AG04450 (cell line): Measurements from ENCODE around the gene DDRGK1. TPM values are rescaled to one million over a fixed set of nuclear protein-coding genes. Genes with fewer than 3 reads are reported as not detected.

Experiments
- CTCF ChIA-PET: fragments of 300-600, 350-600 bp; formaldehyde crosslinking; extraction: SDS; loops from one replicate; lab custom pipeline; 2022; ENCODE audit warnings: antibody characterized with exemption, inconsistent platforms; lab: Charles Lee
- POLR2A ChIA-PET: fragments of 350-600 bp; formaldehyde crosslinking; extraction: SDS; loops from one replicate; lab custom pipeline; 2021; ENCODE audit warnings: antibody characterized with exemption, inconsistent platforms; lab: Yijun Ruan, JAX
- DNase-seq: peaks from one replicate; pipeline ENCODE4 v3.0.0-alpha.2; 2011; ENCODE audit warnings: low read depth, low spot score
- H3K27ac ChIP-seq: one replicate; pipeline ENCODE4 v1.5.1; 2012; ENCODE audit warnings: low read depth, low read length, control low read depth
- H3K27me3 ChIP-seq: one replicate; pipeline ENCODE4 v1.6.0; 2012; ENCODE audit warnings: low read length; ENCODE audit not compliant: control insufficient read depth, insufficient read depth
- H3K4me3 ChIP-seq: 2 replicates; pipeline ENCODE4 v1.5.1; 2011; ENCODE audit warnings: mild to moderate bottlenecking, low read depth, low read length, control low read depth
- H3K9me3 ChIP-seq: 2 replicates; pipeline ENCODE4 v1.5.1; 2012; ENCODE audit warnings: low read length; ENCODE audit not compliant: control insufficient read depth, insufficient read depth
- CTCF ChIP-seq: IDR thresholded peaks from 2 replicates; pipeline ENCODE4 v1.5.1; 2011; ENCODE audit warnings: low read depth, low read length, control low read depth, inconsistent platforms
- polyA plus RNA-seq: library from polyadenylated mRNA; depleted of rRNA; stranded (reverse); fragments of >200 nt; gene quantifications from 2 replicates; pipeline ENCODE4 v1.2.3, GENCODE V29; 2011

Gene DDRGK1
- polyA plus RNA-seq, 1 experiment = 24.7 TPM

GRCh38 chr20:3231889-3232588 is 27.6 kb upstream of the DDRGK1 start:
- CTCF ChIA-PET = interaction anchor here (0.8 kb wide), 1 partner anchor 13 kb away, joined by 3 read pairs; no protein-coding TSS in a partner anchor
- Histone ChIP-seq H3K27me3 (peaks cover 18% of the 10 kb centered on the region), H3K9me3 (no peaks in the 10 kb centered on the region; the same call in 1 of the 2 replicates), H3K27ac (no peak overlapping the region), H3K4me3 (no peak overlapping the region)
- no peak for DNase-seq
- TF ChIP-seq CTCF = no peak
- POLR2A ChIA-PET = no interaction called here

GRCh38 chr20:3231116-3231515 is 26.6 kb upstream of the DDRGK1 start:
- H3K4me3 ChIP-seq = no peak overlapping the region
- POLR2A ChIA-PET = no interaction called here
- H3K27ac ChIP-seq = no peak overlapping the region
- peaks cover 9% of the 10 kb centered on the region for H3K27me3 ChIP-seq
- H3K9me3 ChIP-seq = no peaks in the 10 kb centered on the region; the same call in 1 of the 2 replicates
- CTCF ChIA-PET = no interaction called here
- TF ChIP-seq CTCF = no peak
- DNase-seq = no peak

GRCh38 chr20:3229798-3230197 is 25.3 kb upstream of the DDRGK1 start:
- no peak for TF ChIP-seq CTCF
- Histone ChIP-seq H3K4me3 (no peak overlapping the region), H3K27me3 (peaks cover 3% of the 10 kb centered on the region), H3K27ac (no peak overlapping the region), H3K9me3 (no peaks in the 10 kb centered on the region; the same call in 1 of the 2 replicates)
- ChIA-PET CTCF (no interaction called here), POLR2A (no interaction called here)
- no peak for DNase-seq

- Histone ChIP-seq H3K27ac (no peak overlapping the region), H3K9me3 (no peaks in the 10 kb centered on the region; the same call in 1 of the 2 replicates), H3K4me3 (no peak overlapping the region), H3K27me3 (no peaks in the 10 kb centered on the region)
- ChIA-PET CTCF (no interaction called here), POLR2A (no interaction called here)
- TF ChIP-seq CTCF = no peak
- no peak for DNase-seq
These were observed 24.7 kb upstream of the DDRGK1 start for GRCh38 chr20:3229158-3229557.

GRCh38 chr20:3228750-3229032 is 24.2 kb upstream of the DDRGK1 start:
- Histone ChIP-seq H3K27me3 (no peaks in the 10 kb centered on the region), H3K4me3 (no peak overlapping the region), H3K9me3 (no peaks in the 10 kb centered on the region; the same call in 1 of the 2 replicates), H3K27ac (no peak overlapping the region)
- TF ChIP-seq CTCF = no peak
- ChIA-PET CTCF (no interaction called here), POLR2A (no interaction called here)
- no peak for DNase-seq
